ENCODE results near the gene FEM1C. TPM values are rescaled to one million over a fixed set of nuclear protein-coding genes. Genes with fewer than 3 reads are reported as not detected.

The FEM1C gene
- total and polyA plus RNA-seq, 2 experiments from 2014 or later = 4.7 to 21.6 TPM

DNA sequence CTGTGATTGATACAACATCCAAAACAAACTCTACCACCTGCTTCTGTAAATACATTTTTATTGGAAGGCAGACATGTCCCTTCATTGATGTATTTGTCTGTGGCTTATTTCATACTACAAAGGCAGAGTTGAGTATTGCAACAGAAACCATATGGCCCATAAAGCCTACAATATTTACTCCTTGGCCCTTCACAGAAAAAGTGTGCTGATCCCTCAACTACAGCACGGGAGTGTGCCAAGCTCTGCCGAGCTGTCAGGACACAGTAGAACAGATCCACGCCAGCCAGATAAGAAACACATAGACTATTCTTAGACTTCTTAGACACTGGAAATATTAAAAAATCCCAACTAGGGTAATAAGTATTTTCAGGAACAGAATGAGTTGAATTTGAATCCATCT is 44.5 kb upstream of the FEM1C start (continued):
- TF ChIP-seq CTCF (conservative IDR thresholded peaks at IDR 0.05; ENCODE audit: low read depth in 2 of 2) (no peak), STAT1 (IDR thresholded peaks at IDR 0.05; ENCODE audit: unreplicated experiment) (no peak), EZH2phosphoT487 (IDR thresholded peaks at IDR 0.05; ENCODE audit: unreplicated experiment) (no peak), JUNB (IDR thresholded peaks at IDR 0.05; ENCODE audit: unreplicated experiment) (no peak), ZNF114 (CRISPR knock-in tag; IDR thresholded peaks at IDR 0.05) (no peak), ZNF331 (CRISPR knock-in tag; IDR thresholded peaks at IDR 0.05; ENCODE audit: low read depth) (no peak)

DNA sequence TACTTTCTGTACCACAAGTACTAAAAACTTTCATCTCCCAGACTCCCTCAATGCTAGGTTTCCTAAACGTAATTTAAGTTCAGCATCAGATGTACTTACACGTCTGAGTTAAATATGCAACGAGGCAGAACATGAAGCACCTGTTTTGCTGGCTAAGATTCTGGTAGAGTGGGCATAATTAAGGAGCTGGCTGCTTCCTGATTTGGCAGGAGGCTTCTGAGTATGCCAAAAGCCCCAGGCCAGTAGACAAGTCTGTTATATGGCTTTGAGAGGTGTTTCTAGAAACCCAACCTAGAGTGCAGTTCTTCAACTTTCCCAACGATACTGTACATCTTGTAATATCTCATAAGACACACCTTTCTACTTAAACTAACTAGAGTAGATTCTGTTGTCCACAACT is 44.1 kb upstream of the FEM1C start:
- no peak for DNase-seq (ENCODE audit: low spot score)
- no peaks in the 10 kb centered on the region for H3K9me2 ChIP-seq (ENCODE audit: insufficient read depth)
- no peak overlapping the region for H3K4me3 Mint-ChIP-seq
- no peak overlapping the region for H3K4me3 ChIP-seq
- H3K4me2 ChIP-seq = no peak overlapping the region
- H4K20me1 ChIP-seq (replicated peaks; ENCODE audit: insufficient read depth) = no peaks in the 10 kb centered on the region
- no peak overlapping the region for H3K27ac ChIP-seq (ENCODE audit: low read depth)
- no peaks in the 10 kb centered on the region for H3K9me3 Mint-ChIP-seq
- H3F3A ChIP-seq (replicated peaks; ENCODE audit: low read depth) = no peaks in the 10 kb centered on the region
- H3K27me3 ChIP-seq (ENCODE audit: insufficient read depth) = no peaks in the 10 kb centered on the region
- no peaks in the 10 kb centered on the region for H3K4me1 Mint-ChIP-seq
- no peaks in the 10 kb centered on the region for H3K27me3 Mint-ChIP-seq (ENCODE audit: insufficient read depth, low read depth, poor library complexity)
- no peaks in the 10 kb centered on the region for H3K79me2 ChIP-seq (replicated peaks; ENCODE audit: insufficient read depth)
- ATAC-seq = no peak
- TF ChIP-seq ZNF331 (CRISPR knock-in tag; IDR thresholded peaks at IDR 0.05; ENCODE audit: low read depth) = no peak
- TF ChIP-seq CREB1 (CRISPR knock-in tag; IDR thresholded peaks at IDR 0.05; ENCODE audit: low read depth) = no peak
- no peak for TF ChIP-seq JUNB (IDR thresholded peaks at IDR 0.05; ENCODE audit: unreplicated experiment)
- TF ChIP-seq EZH2 (IDR thresholded peaks at IDR 0.05; ENCODE audit: low read depth, unreplicated experiment) = no peak
- no peak for TF ChIP-seq EZH2phosphoT487 (IDR thresholded peaks at IDR 0.05; ENCODE audit: unreplicated experiment)
- TF ChIP-seq ZNF462 (CRISPR knock-in tag; IDR thresholded peaks at IDR 0.05) = no peak
- TF ChIP-seq CTCF (conservative IDR thresholded peaks at IDR 0.05; ENCODE audit: low read depth in 2 of 2) = no peak
- no peak for TF ChIP-seq STAT1 (IDR thresholded peaks at IDR 0.05; ENCODE audit: unreplicated experiment)
- TF ChIP-seq, protein P1, sequence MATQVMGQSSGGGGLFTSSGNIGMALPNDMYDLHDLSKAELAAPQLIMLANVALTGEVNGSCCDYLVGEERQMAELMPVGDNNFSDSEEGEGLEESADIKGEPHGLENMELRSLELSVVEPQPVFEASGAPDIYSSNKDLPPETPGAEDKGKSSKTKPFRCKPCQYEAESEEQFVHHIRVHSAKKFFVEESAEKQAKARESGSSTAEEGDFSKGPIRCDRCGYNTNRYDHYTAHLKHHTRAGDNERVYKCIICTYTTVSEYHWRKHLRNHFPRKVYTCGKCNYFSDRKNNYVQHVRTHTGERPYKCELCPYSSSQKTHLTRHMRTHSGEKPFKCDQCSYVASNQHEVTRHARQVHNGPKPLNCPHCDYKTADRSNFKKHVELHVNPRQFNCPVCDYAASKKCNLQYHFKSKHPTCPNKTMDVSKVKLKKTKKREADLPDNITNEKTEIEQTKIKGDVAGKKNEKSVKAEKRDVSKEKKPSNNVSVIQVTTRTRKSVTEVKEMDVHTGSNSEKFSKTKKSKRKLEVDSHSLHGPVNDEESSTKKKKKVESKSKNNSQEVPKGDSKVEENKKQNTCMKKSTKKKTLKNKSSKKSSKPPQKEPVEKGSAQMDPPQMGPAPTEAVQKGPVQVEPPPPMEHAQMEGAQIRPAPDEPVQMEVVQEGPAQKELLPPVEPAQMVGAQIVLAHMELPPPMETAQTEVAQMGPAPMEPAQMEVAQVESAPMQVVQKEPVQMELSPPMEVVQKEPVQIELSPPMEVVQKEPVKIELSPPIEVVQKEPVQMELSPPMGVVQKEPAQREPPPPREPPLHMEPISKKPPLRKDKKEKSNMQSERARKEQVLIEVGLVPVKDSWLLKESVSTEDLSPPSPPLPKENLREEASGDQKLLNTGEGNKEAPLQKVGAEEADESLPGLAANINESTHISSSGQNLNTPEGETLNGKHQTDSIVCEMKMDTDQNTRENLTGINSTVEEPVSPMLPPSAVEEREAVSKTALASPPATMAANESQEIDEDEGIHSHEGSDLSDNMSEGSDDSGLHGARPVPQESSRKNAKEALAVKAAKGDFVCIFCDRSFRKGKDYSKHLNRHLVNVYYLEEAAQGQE (IDR thresholded peaks at IDR 0.05; ENCODE audit: unreplicated experiment) = no peak
- H3K27ac Mint-ChIP-seq = no peak overlapping the region
- H3K36me3 ChIP-seq (ENCODE audit: insufficient read depth) = no peaks in the 10 kb centered on the region
- no peak overlapping the region for H2AFZ ChIP-seq
- H3K36me3 Mint-ChIP-seq (ENCODE audit: low read depth) = no peaks in the 10 kb centered on the region
- no peaks in the 10 kb centered on the region for H3K4me1 ChIP-seq (ENCODE audit: insufficient read depth)

Measured in GM23338 (cell line).